Memory B cell (primary cell): ENCODE data around the gene LCK.

ENCODE experiments used
- ATAC-seq: fragments of 150-1000 bp; cut with Tn5 transposase; 2 replicates; pipeline ENCODE4 v1.10.0; 2021; ENCODE audit warnings: low read depth, mild to moderate bottlenecking, moderate library complexity
- DNase-seq, 2 donors: peaks; one replicate each; pipeline ENCODE4 v3.0.0; 2022; ENCODE audit warnings: low spot score in 2 of 2
- H3K27ac Mint-ChIP-seq: one replicate; pipeline ENCODE4 v1.8.0; 2022; ENCODE audit warnings: mild to moderate bottlenecking, moderate library complexity, mixed read lengths
- H3K27me3 Mint-ChIP-seq: one replicate; pipeline ENCODE4 v1.8.0; 2022; ENCODE audit warnings: mixed read lengths
- H3K36me3 Mint-ChIP-seq: one replicate; pipeline ENCODE4 v1.8.0; 2022; ENCODE audit warnings: mild to moderate bottlenecking, mixed read lengths
- H3K4me1 Mint-ChIP-seq: one replicate; pipeline ENCODE4 v1.8.0; 2022; ENCODE audit warnings: mixed read lengths
- H3K4me3 Mint-ChIP-seq: one replicate; pipeline ENCODE4 v1.8.0; 2022; ENCODE audit warnings: mild to moderate bottlenecking, moderate library complexity, mixed read lengths
- H3K9me3 Mint-ChIP-seq: one replicate; pipeline ENCODE4 v1.8.0; 2022; ENCODE audit warnings: mixed read lengths

The LCK gene

DNA sequence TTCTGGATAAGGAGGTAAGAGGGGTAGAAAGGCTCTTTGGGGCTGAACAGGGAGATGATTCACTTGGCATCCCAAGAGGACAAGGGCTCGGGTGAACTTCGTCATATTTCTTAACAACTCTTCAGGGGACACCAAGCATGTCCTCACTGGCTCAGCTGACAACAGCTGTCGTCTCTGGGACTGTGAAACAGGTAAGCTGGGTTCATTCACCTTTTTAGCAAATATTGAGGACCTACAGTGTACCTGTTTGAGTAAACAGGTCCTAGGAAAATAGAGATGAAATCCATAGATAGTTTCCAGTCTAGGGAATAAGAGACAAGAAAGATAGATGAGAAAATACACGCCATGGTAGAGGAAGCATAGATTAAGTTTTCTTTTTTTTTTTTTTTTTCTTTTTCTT is 26.8 kb upstream of the LCK start:
- Mint-ChIP-seq H3K9me3 (no peaks in the 10 kb centered on the region), H3K36me3 (peaks cover 28% of the 10 kb centered on the region), H3K4me1 (peaks cover 20% of the 10 kb centered on the region), H3K27ac (peak overlapping the region; percentile 82), H3K27me3 (no peaks in the 10 kb centered on the region), H3K4me3 (peak overlapping the region; percentile 41)
- DNase-seq (no peak), ATAC-seq (no peak)

DNA sequence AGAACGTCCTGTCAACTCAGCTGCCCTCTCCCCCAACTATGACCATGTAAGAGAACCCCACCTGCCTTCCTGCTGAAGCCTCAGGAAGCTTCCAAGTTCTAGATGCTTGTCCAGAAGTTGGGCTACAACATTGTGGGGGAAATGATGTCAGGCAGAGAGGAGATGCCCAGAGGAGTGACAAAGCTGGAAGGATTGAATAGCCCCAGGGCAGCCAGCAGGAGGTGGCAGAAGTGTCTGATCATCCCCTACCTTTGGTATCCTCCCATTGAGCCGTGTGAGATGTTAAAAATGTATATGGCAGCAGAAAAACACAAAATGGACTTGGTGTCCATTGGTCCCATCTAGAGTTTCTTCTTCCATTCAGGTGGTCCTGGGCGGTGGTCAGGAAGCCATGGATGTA is 22.3 kb upstream of the LCK start:
- no peak for DNase-seq
- Mint-ChIP-seq H3K27me3 (no peaks in the 10 kb centered on the region), H3K9me3 (no peaks in the 10 kb centered on the region), H3K4me3 (no peak overlapping the region), H3K4me1 (peaks cover 7% of the 10 kb centered on the region), H3K36me3 (peaks cover 33% of the 10 kb centered on the region), H3K27ac (no peak overlapping the region)
- ATAC-seq: no peak

GRCh38 chr1:32231843-32232432 is 19.1 kb upstream of the LCK start:
- peak overlapping the region; percentile 19 for H3K27ac Mint-ChIP-seq
- no peak overlapping the region for H3K4me3 Mint-ChIP-seq
- peaks cover 25% of the 10 kb centered on the region for H3K36me3 Mint-ChIP-seq

DNA sequence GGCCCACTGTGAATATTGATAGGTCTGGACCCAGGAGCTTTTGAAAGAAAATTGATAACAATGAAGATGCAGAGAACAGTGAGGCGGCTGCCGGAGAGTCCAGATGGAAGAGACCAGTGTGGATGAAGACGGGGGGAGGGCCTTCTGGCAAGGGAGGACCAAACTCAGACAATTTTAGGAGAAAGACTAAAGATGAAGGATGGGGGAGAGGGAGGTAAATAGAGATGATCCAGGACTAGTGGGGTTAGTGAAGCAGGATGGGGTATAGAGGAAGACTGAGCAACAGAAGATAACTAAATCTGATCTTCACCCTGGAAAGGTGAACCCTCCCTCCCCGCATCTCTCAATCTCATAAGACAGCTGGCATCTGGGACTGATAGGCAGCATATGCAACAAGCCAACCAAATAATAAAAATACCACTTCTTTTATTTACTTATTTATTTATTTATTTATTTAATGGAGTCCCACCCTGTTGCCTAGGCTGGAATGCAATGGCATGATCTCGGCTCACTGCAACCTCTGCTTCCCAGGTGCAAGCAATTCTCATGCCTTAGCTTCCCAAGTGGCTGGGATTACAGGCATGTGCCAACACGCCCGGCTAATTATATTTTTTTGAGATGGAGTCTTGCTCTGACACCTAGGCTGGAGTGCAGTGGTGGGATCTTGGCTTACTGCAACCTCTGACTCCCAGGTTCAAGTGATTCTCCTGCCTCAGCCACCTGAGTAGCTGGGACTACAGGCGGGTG is 18.3 kb upstream of the LCK start:
- no peak for DNase-seq
- H3K4me1 Mint-ChIP-seq: peaks cover 4% of the 10 kb centered on the region
- no peak for ATAC-seq
- peaks cover 20% of the 10 kb centered on the region for H3K36me3 Mint-ChIP-seq
- peak overlapping the region; percentile 19 for H3K27ac Mint-ChIP-seq
- no peak overlapping the region for H3K4me3 Mint-ChIP-seq
- H3K27me3 Mint-ChIP-seq: no peaks in the 10 kb centered on the region
- no peaks in the 10 kb centered on the region for H3K9me3 Mint-ChIP-seq

More at GRCh38 chr1:32231843-32232432, 19.1 kb upstream of the LCK start:
- H3K27me3 Mint-ChIP-seq: no peaks in the 10 kb centered on the region
- H3K4me1 Mint-ChIP-seq: peaks cover 4% of the 10 kb centered on the region
- H3K9me3 Mint-ChIP-seq: no peaks in the 10 kb centered on the region
- ATAC-seq (no peak), DNase-seq (no peak)

GRCh38 chr1:32234792-32235191 is 16.3 kb upstream of the LCK start:
- H3K9me3 Mint-ChIP-seq: no peaks in the 10 kb centered on the region
- no peak for ATAC-seq
- H3K27ac Mint-ChIP-seq: no peak overlapping the region
- H3K36me3 Mint-ChIP-seq: peaks cover 7% of the 10 kb centered on the region
- no peak for DNase-seq
- no peak overlapping the region for H3K4me3 Mint-ChIP-seq
- no peaks in the 10 kb centered on the region for H3K27me3 Mint-ChIP-seq
- peaks cover 4% of the 10 kb centered on the region for H3K4me1 Mint-ChIP-seq

- Mint-ChIP-seq H3K36me3 (no peaks in the 10 kb centered on the region), H3K27me3 (no peaks in the 10 kb centered on the region), H3K27ac (no peak overlapping the region), H3K9me3 (no peaks in the 10 kb centered on the region), H3K4me1 (peaks cover 12% of the 10 kb centered on the region), H3K4me3 (peak overlapping the region; percentile 91)
- DNase-seq (no peak), ATAC-seq (no peak)
These were observed 11.7 kb upstream of the LCK start for GRCh38 chr1:32239337-32239736.

GRCh38 chr1:32239790-32240139 is 11.3 kb upstream of the LCK start:
- H3K36me3 Mint-ChIP-seq: no peaks in the 10 kb centered on the region

GRCh38 chr1:32240140-32240951 is 10.7 kb upstream of the LCK start:
- no peaks in the 10 kb centered on the region for H3K27me3 Mint-ChIP-seq
- DNase-seq: no peak

More at GRCh38 chr1:32239790-32240139, 11.3 kb upstream of the LCK start:
- H3K27me3 Mint-ChIP-seq: no peaks in the 10 kb centered on the region
- peaks cover 11% of the 10 kb centered on the region for H3K4me1 Mint-ChIP-seq
- H3K27ac Mint-ChIP-seq: peak overlapping the region; percentile 70
- no peaks in the 10 kb centered on the region for H3K9me3 Mint-ChIP-seq
- ATAC-seq (no peak), DNase-seq (no peak)
- H3K4me3 Mint-ChIP-seq: peak overlapping the region; percentile 91

DNA sequence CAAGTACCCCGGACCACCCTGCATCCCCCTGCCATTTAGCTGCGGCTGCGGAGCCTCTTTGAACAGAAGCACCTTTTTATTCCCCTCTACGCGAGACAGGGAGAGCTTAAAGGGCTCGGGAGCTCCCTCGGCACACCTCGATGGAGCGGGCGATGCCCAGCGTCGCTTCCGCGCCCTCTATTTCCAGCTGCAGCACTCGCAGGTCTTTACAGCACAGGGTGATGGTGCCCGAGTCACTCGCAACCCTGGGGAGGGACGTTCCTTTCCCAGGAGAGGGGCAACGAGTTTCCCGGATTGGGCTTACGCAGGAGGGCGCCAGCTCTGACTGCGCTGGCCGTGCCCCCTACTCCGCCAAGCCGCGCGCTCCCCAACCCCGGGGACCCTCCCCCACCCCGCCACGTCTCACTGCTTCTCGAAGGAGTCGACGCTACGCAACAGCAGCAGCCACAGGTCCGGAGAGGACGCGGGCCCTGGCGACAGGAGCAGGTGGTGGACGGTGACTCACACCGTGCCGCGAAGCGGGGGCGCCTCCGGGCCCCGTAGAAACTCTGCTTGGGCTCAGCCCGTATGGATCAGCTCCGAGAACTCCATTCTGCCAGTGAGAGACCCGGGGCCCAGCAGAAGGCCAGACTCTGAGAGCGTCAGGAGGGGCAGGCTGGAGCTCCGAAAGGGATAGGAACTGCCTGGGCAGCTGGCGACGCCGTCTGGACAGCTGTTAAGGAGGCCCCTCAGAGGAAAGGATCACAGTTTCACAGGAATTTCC is 9.9 kb upstream of the LCK start:
- ATAC-seq (peak; percentile 66), DNase-seq (peak in 1 of 2 donors; percentile 45)
- Mint-ChIP-seq H3K36me3 (no peaks in the 10 kb centered on the region), H3K27me3 (no peaks in the 10 kb centered on the region), H3K9me3 (no peaks in the 10 kb centered on the region), H3K4me1 (peaks cover 12% of the 10 kb centered on the region), H3K27ac (peak overlapping the region; percentile 70), H3K4me3 (peak overlapping the region; percentile 91)

More at GRCh38 chr1:32240140-32240951, 10.7 kb upstream of the LCK start:
- Mint-ChIP-seq H3K27ac (peak overlapping the region; percentile 70), H3K4me1 (peaks cover 11% of the 10 kb centered on the region), H3K9me3 (no peaks in the 10 kb centered on the region), H3K4me3 (peak overlapping the region; percentile 91), H3K36me3 (no peaks in the 10 kb centered on the region)
- peak; percentile 78 for ATAC-seq

DNA sequence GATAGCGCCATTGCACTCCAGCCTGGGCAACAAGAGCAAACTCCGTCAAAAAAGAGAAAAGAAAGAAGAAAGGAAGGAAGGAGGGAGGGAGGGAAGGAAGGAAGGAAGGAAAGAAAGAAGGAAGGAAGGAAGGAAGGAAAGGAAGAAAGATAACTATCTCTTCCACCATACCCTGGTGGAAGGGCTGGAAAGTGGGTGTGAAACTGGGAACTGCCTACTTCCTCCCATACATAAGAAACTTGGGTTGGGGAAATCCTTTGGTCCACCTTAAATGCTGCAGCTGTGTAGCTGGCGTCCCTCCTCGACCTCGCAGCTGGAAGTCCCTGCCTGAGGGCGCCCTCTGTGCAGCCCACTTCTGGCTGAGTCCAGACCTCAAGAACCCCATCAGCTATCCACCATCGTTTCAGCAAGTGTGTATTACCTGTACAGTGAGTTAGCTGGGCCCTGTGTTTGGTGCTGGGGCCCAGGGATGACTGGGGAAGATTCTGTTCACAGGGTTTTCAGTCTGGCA is 8.7 kb upstream of the LCK start:
- peaks cover 23% of the 10 kb centered on the region for H3K4me1 Mint-ChIP-seq
- peak overlapping the region; percentile 21 for H3K4me3 Mint-ChIP-seq
- no peaks in the 10 kb centered on the region for H3K9me3 Mint-ChIP-seq
- no peak overlapping the region for H3K27ac Mint-ChIP-seq
- H3K27me3 Mint-ChIP-seq: no peaks in the 10 kb centered on the region
- ATAC-seq (no peak), DNase-seq (no peak)
- H3K36me3 Mint-ChIP-seq: no peaks in the 10 kb centered on the region

- H3K27ac Mint-ChIP-seq: peak within 1 kb of the TSS; percentile 97
- no peaks in the 10 kb centered on the region for H3K36me3 Mint-ChIP-seq
- no peak for DNase-seq
- H3K9me3 Mint-ChIP-seq: no peaks in the 10 kb centered on the region
- ATAC-seq: no peak
- H3K27me3 Mint-ChIP-seq: no peaks in the 10 kb centered on the region
- H3K4me3 Mint-ChIP-seq: peak within 1 kb of the TSS; percentile 69
- peaks cover 51% of the 10 kb centered on the region for H3K4me1 Mint-ChIP-seq
These were observed 4.2 kb upstream of the LCK start, which contains the start of gene FAM167B for GRCh38 chr1:32246888-32247273. FAM167B (plus strand) TSS chr1:32247222; CDS start chr1:32247422, 200 bp downstream.

- no peaks in the 10 kb centered on the region for H3K9me3 Mint-ChIP-seq
- H3K27ac Mint-ChIP-seq: peak overlapping the region; percentile 97
- peaks cover 53% of the 10 kb centered on the region for H3K4me1 Mint-ChIP-seq
- H3K27me3 Mint-ChIP-seq: no peaks in the 10 kb centered on the region
- DNase-seq (no peak), ATAC-seq (no peak)
- H3K36me3 Mint-ChIP-seq: no peaks in the 10 kb centered on the region
- H3K4me3 Mint-ChIP-seq: peak overlapping the region; percentile 37
These were observed 3.6 kb upstream of the LCK start for GRCh38 chr1:32247452-32247851.

DNA sequence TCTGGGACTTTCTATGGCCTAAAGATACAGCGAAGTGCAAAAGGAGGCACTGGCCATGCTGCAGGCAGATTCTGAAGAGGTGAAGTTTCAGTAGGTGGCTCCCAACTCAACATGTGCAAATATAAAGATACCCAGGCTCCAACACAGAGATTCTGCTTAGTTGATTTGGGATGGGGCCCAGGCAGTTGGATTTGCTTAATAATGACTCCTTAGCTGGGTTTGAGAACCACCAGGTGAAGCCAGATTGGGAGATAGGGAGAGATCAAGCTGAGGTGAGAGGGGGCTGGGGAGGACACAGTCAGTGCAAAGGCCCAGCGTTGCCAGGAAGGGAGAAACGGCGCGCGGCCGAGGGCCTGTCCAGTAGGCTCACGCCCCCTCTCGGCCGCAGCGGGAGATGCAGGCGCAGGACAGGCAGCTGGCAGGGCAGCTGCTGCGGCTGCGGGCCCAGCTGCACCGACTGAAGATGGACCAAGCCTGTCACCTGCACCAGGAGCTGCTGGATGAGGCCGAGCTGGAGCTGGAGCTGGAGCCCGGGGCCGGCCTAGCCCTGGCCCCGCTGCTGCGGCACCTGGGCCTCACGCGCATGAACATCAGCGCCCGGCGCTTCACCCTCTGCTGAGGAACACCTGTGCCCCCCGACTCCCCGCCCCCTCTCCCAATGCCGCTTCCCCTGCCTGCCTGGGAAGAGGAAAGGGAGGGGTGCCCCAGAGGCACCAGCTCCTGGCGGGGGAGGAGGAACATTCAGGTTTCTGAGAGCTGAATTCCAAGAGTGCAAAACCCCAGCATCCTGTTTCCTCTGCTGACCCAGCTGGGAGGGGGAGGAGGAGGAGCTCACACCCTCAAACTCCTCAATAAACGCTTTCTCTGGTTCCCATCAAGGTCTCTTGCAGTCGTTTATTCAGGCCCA is 2.8 kb upstream of the LCK start:
- DNase-seq (peak; percentile 59 to 70), ATAC-seq (no peak)
- H3K27me3 Mint-ChIP-seq: no peaks in the 10 kb centered on the region
- peak overlapping the region; percentile 97 for H3K27ac Mint-ChIP-seq
- H3K4me1 Mint-ChIP-seq: peaks cover 54% of the 10 kb centered on the region
- no peaks in the 10 kb centered on the region for H3K9me3 Mint-ChIP-seq
- no peaks in the 10 kb centered on the region for H3K36me3 Mint-ChIP-seq
- peak overlapping the region; percentile 69 for H3K4me3 Mint-ChIP-seq
